Measurements from ENCODE around the gene RPL27A.

GRCh38 chr11:8717876-8718753, 35.5 kb downstream of the RPL27A start:
- TF ChIP-seq, protein P1, sequence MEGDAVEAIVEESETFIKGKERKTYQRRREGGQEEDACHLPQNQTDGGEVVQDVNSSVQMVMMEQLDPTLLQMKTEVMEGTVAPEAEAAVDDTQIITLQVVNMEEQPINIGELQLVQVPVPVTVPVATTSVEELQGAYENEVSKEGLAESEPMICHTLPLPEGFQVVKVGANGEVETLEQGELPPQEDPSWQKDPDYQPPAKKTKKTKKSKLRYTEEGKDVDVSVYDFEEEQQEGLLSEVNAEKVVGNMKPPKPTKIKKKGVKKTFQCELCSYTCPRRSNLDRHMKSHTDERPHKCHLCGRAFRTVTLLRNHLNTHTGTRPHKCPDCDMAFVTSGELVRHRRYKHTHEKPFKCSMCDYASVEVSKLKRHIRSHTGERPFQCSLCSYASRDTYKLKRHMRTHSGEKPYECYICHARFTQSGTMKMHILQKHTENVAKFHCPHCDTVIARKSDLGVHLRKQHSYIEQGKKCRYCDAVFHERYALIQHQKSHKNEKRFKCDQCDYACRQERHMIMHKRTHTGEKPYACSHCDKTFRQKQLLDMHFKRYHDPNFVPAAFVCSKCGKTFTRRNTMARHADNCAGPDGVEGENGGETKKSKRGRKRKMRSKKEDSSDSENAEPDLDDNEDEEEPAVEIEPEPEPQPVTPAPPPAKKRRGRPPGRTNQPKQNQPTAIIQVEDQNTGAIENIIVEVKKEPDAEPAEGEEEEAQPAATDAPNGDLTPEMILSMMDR (IDR thresholded peaks at IDR 0.05), result no peak
- TF ChIP-seq NR3C1 (CRISPR knock-in tag; conservative IDR thresholded peaks at IDR 0.05; ENCODE audit: low read depth), result no peak
- TF ChIP-seq, protein P2, sequence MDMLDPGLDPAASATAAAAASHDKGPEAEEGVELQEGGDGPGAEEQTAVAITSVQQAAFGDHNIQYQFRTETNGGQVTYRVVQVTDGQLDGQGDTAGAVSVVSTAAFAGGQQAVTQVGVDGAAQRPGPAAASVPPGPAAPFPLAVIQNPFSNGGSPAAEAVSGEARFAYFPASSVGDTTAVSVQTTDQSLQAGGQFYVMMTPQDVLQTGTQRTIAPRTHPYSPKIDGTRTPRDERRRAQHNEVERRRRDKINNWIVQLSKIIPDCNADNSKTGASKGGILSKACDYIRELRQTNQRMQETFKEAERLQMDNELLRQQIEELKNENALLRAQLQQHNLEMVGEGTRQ (CRISPR knock-in tag; IDR thresholded peaks at IDR 0.05), result no peak
